Hematopoietic multipotent progenitor cell treated with erythropoietin and hydrocortisone succinate and interleukin-3 and kit ligand, for 4 days (in vitro differentiated cells): Measurements from ENCODE around the gene EPHX1.

ENCODE experiments used
- DNase-seq: peaks from one replicate; pipeline ENCODE4 v3.0.0-alpha.2; 2015

The EPHX1 gene

DNA sequence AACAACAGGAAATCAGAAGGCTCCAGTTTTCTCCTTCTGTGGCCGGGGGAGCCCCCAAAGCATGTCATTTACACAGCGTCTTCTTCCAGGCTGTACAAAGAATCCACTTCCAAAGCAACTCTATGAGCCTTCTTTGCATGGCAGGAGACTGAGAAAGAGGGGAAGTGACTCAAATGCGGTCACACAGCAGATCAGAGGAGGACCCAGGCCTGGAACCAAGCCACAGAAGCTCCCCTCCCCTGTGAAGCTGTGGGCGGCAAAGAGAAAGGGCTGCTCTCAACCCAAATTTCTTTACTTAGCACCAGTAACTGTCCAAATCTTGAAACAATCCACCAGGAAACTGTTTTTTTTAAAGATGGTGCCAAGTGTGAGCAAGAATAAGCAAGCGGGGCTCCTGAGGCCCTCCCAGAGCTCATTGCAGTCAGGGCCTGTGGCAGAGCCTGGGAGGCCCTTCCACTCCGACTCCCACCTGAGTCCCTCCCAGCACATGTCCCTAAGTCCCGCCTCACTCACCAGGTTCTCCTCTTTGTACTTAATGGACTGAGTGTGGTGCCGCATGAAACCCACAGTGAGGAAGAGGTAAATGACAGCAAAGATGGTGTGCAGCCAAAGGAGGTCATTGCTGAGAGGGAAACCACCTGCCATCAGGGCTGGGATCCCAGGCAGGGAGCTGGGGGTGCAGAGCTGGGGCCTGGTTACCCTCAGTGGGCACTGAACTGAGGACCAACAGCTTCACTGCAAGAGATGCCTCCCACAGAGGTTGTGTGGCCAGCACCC, 56.3 kb downstream of the EPHX1 start:
- DNase-seq = peak; percentile 92

DNA sequence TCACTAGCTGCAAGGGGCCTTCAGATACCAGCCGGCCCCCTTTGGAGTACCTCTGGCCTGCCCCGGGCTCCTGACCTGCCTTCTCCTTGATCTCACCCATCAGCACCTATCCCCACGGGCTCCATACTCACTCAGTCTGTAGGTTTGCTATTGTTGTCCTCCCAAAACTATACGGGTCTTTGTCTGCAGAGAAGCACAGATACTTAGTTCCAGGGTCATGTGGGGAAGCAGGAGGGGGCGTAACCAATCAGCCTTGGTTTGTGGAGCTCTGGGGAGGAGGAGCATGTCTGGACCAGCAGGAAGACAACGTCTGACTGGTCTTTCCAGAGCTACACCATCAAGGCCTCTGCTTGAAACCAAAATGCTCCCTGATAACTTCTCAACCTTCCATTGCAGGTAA, 57.1 kb downstream of the EPHX1 start:
- no peak for DNase-seq

DNA sequence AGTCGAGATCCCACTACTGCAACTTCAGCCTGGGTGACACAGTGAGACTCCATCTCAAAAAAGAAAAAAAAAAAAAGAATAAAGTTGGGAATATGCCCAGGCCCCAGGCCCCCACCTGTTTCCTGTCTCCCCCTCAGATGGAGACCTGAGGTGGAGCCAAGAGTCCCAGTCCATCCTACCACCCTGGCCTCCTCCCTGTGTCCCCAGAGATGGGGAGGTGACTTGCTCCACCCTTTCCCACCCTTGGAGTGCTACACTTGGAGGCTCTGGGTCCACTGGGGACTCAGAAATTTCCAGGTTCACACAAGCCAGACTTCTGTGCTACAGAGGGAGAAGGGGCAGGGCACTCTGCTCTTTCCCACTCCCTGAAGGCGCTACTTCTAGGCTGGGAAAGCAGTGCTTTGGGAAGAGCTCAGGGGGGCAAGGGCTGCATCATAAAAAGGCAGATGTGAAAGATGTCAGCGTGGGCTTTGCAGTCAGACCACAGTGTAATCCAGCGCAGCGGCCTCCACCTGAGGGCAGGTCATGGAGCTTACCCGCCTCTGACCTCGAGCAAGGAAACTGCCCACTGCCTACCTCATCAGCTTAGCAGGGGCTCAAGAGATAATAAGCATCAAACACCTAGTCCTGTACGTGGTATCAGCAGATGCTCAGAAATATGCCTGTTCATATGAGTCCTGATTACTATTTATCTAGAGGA, 58.9 kb downstream of the EPHX1 start:
- no peak for DNase-seq

DNA sequence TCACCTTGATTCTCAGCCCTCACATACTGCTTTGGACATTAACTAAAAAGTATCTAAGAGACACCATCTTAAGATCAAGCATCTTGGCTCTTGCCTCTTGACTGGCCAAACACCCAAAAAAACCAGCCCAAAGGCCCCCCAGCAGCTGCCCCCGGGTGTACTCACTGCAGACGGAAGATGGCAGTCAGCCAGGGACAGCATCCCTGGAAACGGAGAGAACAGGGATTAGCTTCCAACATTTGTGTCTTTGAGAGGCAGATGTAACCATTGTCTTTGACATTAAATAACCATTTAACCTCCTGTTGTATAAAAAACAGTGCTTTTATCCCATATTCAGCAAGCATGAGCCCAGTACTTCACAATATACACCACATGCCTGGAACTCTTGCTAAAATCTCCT, 61.0 kb downstream of the EPHX1 start:
- DNase-seq = no peak

DNA sequence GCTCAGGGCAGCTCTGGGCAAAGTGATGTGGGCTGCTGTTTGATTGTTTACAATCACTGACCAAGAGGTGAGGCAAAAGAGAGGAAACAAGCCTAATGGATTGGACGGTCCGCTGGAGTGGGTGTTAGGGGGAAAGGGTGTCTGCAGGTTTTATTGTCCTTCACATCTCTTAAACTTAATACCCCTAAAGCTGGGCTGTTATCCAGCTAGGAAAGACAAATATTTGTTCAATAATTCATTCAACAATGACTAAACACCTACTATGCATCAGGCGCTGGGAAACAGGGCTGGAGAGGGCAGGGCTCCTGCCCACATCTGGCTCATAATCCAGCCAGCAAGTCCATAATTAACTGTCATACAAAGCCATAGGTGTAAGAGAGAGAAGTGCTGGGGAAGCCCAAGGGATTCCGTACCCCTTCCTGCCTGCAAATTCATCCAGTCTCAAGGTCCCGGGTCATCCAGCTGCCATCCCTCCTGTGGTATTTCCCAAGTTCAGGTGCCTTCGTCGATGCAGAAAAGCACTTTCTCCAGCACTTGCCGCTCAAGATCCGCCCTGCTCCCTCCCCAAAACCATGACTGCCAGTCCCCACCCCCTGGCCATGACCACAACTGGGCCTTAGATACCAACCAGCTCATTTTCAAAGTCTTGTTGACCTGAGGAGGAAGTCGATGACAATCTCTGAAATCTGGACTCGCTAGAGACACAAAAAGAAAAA, 61.6 kb downstream of the EPHX1 start:
- DNase-seq = peak; percentile 78

DNA sequence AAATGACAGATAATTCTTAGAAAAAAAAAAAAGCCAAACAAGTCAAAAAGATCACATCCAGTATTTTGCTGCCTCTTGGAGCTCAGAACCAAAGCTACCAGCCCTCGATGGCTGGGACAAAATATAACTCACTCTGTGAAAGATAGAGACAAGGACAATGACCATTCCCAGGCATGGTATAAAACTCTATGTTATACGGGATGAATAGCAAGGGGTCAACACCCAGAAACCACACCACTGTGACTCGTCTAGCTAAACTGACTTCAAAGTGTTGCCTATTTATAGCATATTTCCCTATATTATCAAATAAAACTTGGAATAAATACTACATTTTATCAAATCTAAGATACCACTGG, 62.1 kb downstream of the EPHX1 start:
- no peak for DNase-seq

DNA sequence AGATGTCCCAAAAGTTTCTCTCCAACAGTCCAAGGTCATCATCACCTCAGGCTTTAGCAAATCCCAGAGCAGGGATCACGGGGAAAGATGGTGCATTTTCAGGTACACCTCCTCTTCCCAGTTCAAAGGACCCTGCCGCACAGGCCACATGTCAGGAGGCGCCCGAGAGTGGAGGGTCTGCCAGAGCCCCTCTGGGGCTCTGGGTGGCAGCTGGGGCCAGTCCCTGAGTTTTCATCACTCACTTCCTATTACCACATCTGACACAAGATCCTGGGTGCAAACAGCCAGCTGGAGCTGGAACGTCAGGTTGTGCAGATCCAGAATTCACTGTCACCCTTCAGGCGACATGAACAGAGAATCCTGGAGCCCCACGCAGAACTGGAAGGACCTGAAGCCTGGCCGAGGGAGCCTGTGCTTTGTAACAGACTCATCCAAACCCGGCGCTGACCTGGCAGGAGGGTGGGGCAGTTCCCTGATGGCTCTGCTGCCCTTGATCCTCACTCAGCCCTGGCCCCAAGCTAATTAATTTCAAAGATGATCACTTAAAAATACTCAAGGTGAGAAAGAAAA, 63.4 kb downstream of the EPHX1 start:
- DNase-seq = no peak

DNA sequence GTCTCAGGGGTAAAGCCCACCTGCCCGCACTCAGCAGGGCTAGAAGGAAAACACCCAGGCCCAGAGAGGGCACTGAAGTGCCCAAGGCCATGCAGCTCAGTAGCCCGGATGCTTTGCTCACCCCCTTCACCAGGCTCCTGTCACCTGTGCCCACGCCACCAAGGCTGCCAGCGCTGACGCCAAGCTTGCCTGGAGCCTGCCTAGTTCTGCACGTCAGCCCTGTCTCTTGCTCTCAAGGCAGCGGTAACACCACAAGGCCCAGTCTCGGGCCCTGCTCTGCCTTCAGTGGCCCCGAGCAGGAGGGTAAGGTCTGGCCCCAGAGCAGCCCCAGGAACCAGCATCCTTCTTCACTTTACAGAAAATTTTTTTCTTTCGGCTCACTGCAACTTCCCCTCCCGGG, 64.5 kb downstream of the EPHX1 start:
- no peak for DNase-seq

DNA sequence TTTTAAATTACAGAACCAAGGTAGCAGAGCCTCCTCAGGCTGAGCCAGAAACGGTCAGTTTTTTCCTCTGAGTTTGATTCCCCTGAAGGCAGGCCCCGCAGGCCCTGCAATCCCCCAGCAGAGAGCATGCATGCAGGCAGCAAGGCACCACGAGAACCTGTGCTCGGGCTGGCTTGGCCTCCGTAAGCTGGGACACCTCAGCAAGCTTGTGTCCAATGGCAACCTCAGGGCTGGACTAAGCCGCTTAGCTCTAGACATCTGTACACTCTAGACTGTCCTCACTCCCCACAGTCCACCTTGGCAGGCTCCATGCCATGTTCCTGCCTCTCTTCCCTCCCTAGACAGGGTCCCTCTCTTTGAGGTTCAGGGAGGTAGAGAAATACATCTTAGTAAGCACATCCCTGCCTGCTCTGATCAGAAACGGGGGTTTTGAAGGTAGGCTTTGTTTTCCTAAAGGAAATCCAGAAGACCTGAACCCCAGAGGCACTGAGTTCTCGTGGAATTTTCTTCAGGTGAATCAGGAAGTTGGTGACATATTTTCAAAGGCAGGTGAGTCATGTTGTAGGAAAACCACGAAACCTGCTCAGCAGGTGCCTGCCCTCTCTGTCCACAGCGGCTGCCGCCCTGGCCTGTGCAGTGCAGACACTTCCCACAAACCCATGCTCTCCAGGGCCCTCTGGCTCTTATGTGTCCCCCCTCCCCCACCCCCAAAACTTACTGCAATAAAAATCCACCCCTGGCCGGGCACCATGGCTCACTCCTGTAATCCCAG, 65.3 kb downstream of the EPHX1 start:
- no peak for DNase-seq

DNA sequence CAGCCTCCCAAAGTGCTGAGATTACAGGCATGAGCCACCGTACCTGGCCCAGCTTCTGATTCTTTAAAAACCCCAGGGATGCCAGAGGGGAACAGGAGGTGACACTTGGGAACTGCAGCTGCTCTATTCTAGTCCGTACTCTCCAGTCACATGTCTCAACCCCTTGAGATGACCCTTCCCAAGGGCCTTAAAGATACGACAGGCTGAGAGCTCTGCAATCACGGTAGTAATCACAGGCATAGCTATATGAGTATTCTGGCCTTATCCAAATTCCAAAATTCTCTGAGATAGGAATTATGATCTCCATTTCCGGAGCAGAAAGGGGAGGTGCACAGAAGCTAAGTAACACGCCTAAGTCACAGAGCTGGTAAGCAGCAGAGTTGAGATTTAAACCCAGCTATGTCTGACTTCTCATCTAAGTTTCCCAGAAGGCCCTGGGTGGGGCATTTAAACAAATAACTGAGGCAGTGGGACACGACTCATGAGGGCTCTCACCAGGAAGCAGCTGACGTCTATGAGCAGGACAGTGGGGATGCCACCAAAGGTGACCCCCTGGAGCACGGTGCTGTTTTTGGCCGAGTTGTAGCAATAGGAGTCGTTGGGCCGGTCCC, 67.1 kb downstream of the EPHX1 start:
- no peak for DNase-seq

DNA sequence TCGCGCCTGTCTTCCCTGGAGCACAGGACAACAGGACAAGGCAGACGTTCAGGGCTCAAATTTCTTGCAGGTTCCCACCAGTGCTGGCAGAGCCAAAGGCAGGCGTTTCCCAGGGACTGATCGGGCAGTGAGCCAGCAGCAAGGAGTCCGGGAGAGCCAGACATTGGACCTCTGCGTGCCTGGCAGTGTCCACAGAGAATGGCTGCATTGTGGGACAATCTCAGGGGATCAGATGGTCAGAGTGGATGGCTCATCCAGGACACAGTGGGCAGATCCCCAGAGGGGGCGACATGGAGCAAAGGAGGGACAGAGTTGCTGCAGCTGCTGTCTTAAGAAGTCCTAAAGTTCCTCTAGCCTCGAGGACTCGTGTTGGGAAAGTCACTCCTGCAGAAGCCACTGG, 67.7 kb downstream of the EPHX1 start:
- DNase-seq = peak; percentile 69

DNA sequence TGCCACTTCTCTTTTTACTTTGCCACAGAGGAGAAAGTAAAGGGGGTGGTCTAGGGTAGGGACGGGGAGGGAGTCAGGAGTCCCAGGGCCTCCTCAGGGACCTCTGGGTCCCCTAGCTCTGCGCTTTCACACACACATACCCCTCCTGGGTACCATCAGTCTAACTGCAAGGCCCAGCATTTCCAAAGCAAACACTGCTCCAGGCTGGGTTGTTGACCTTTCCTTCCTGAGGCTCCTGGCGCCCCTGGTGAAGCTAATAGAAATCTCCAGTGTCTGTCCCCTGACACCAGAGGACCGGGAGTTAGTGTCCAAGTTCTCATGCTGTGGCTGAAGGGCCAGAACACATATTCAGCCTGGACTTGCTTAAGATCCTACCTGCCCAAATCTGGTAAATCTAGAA, 68.4 kb downstream of the EPHX1 start:
- no peak for DNase-seq

DNA sequence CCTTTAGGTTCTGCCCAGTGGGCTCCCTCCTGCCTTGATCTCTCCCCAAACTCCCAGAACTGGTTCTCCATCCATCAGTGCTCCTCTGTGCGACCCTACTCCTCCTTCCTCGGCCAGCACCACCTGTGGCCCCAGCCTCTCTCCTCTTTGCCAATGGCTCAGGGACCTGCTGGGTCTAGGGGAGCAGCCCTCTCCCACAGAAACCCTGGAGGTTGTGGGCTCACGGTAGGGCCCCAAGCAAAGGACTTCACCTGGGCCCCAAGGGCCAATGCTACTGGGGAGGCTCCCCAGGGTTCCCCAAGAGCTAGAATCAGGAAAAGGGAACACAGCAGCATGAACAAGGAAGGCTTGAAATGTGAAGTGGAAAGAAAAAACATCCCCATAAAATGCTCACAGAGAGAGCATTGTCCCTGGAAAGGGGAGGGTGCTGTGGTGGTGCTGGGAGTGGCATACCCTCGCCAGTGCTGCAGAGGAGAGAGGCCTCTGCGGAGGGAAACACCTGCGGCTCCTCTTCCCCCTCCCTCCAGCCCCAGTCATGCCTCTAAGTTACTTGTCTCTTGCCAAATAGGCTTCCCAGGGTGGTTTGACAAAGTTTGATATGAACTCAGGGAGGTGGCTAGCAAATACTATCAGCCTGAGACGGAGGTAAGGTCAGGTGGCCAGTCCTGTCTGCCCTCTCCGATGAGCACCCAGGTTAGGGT, 69.7 kb downstream of the EPHX1 start:
- peak; percentile 76 for DNase-seq

DNA sequence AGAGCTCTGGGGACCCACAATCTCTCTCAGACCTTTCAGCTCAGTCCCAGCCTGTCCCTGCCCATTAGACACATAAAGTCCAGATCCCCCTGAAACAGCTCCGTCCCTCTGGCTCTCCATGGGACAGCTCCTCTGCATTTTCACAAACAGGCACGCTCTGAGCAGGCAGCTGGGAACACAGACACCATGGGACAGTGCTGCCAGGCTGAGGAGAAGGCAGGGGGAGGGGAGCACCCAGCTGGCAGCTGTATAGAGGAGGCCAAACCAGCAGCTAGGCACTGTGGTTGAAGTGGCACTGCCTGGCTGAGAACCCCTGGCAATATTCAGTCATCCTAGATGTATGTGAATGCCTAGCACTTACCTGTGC, 70.3 kb downstream of the EPHX1 start:
- peak; percentile 21 for DNase-seq

DNA sequence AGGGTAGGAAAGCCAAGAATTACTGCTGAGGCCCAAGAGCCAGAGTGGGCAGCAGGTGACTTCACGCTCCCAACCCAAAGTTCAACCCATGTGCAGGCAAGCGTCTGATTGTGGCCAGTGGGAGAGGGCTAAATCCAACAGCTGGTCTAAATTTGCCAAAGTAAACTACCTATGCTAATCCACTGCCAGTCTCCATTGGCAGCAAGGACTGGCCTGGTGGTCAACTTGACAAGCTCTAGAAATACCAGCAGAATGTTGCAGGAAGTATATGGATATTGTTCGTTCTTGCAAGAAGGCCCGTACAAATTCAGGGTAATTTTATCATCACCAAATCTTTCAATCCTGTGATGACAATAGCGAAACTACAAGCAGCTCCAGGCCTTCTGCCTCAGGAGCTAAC, 70.7 kb downstream of the EPHX1 start:
- DNase-seq = no peak

DNA sequence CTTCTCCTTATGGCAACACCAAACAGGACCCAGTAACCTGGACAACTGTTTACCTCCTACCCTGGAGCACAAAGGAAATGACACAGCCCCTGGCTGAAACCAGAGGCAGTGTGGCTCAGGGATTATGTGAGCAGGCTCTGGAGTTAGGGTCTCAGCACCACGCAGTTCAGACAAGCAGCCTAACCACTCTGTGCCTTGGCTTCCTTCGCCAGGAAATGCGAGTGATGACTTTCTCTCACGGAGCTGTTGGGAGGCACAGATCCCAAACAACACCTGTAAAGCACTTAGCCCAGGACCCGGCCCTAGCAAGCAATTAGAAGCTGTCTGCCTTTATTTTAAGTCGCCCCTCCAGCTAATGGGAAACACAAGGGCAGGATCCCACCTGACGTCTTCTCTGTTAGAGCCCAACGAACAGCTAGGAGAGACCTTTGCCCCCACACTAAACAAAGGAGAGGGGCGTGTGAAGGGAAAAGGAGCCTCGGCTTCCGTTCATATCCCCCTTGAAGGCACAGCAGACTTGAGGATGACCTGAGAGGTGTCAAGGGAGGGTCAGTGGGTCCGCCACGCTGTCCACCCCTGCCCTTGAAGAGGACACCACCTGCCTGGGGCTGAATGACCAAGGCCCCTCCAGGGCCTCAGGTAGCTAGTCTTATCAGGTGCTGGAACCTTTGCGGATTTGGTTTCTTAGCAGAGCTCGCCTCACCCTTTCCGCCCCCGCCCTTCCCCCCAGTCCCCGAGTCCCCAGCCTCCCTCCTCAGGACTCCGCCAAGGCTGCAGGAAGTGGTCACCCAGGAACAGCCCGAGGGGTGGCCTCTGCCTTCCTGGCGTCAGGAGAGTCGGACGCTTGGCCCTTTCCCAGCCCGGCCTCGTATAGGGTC, 71.4 kb downstream of the EPHX1 start:
- peak; percentile 74 for DNase-seq

DNA sequence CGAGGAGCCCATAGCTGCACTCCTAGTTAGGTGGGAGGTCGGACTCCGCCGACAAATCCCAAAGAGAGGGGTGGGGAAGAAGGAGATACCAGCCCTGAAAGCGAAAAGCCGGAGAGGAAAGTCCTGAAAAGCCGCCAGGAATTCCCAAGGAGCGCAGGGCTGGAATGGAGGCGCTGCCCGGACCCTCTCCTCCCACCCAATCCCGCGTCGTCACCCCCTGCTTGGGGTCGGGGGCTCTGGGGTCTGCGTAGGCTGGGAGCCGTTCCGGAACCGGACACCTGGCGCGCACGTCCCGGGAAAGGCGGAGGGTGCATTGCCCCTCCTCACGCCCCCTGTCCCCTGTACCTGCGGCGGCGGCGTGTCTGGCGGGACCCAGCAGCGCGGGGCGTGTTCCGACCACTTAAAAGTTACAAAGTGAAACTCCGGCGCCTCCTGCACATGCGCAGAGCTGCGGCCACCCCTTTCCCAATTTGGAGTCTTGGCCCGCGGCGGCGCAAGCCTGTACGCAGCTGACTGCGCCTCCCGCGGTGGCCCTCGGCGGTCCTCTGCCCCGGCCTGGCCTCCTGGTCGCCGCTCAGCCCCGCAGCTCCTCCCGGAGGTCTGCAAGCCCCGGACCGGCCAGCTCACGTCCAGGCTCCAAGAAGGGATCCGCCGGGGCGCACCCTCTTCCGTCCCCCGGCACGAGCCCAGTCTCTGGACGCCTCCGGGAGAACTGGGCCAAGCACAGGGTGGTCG, 72.2 kb downstream of the EPHX1 start, which contains the start of gene TMEM63A:
TMEM63A (minus strand) TSS at position 422 of the 735 bp plus-strand sequence. CDS start 4,800 bp downstream, outside the sequence.
- DNase-seq = peak; percentile 94

DNA sequence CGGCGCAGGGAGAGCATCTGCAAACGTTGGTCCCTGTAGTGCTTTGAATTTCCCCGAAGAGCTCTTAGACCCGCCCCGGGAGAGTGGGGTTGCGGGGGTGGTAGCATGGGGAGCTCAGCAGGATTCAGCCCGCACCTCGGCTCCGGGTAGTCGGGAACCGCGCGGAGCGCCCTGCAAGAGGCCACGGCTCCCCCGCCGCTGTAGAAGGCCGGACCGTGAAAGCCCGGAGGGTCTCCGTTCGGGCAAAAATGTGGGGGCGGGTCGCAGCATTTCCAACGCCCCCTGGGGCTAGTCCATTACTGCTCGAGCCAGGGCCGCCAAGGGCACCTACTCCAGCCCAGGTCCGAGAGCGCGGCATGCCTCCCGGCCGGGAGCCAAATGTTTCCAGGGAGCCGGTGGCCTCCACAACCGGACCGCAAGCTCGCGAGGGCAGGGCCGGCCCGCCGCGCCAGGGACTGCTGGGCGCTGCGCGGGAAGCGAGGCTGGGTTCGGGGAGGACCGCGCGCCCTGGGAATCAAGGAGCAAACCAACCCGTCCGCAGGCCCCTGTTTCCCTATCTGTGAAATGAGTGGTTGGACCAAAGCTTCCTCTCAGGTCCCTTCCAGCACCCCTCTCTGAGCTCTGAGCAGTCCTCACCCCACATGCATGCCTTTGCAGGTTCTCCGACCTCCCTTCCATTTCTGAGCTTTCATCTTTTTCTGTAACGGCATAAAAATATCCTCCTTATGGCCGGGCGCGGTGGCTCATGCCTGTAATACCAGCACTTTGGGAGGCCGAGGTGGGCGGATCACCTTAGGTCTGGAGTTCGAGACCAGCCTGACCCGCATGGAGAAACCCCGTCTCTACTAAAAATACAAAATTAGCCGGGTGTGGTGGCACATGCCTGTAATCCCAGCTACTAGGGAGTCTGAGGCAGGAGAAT, 73.0 kb downstream of the EPHX1 start:
- DNase-seq = peak; percentile 67
